ENCODE data around the gene FLNB. TPM values are rescaled to one million over a fixed set of nuclear protein-coding genes. Genes with fewer than 3 reads are reported as not detected.

The FLNB gene
- total and polyA plus RNA-seq, 2 of the 8 experiments (the other 6 are each of a cell fraction or from before 2014, with no cell fraction given) = 72.3 to 118 TPM

DNA sequence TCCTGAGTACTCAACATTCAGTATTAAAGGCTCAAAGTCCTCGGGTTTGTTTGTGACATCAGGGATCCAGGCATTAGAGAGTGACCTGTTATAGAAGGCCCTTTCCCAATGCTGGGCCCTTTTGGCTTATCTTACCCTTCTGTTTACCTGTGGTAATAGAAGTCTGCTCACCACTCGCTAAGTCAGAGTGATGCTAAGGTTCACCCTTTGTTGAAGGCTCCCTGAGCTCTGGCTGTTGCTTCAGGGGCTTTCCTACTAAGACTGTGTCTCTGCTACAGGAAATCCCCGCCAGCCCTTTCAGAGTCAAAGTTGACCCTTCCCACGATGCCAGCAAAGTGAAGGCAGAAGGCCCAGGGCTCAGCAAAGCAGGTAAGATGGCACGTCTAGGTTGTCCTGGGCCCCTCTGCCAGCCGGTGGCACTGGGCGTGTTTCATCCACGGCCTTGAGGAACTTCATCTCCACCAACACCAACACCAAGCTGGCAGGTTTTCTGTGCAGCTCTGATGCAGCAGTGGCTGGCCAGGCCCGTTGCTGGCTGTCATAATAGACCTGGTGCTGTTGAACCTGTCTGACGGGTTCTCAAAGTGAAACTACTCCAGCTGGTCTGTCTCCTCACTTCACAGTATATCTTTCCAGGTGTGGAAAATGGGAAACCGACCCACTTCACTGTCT is 103.4 kb downstream of the FLNB start:
- no peak overlapping the region for H2BK5ac ChIP-seq (ENCODE audit: low read depth, low read length)
- H3K27me3 ChIP-seq (replicated peaks in 1 of 4; ENCODE audit: control insufficient read depth in 3 of 4, extremely low read depth in 1 of 4, insufficient read depth in 3 of 4, low read length in 3 of 4) = no peaks in the 10 kb centered on the region
- no peak overlapping the region for H2BK15ac ChIP-seq (ENCODE audit: low read length)
- H2AK5ac ChIP-seq (ENCODE audit: low read depth, low read length) = no peak overlapping the region
- no peak overlapping the region for H3K56ac ChIP-seq (replicated peaks; ENCODE audit: insufficient read length, low read depth, low read length)
- no peak overlapping the region for H2BK12ac ChIP-seq (ENCODE audit: low read depth, low read length)
- H3K18ac ChIP-seq (ENCODE audit: extremely low read depth, low read length) = no peak overlapping the region
- no peak overlapping the region for H3K27ac ChIP-seq (ENCODE audit: low read depth, low read length)
- DNase-seq (ENCODE audit: low read depth in 1 of 2, low spot score in 2 of 2) (no peak), FAIRE-seq (no peak)
- H3K23ac ChIP-seq (ENCODE audit: insufficient read length) = no peak overlapping the region
- ChIA-PET CTCF (ENCODE audit: partially characterized antibody) (interaction anchor here (1.6 kb wide), 1 partner anchor 9 kb away, joined by 5 read pairs; no protein-coding TSS in a partner anchor), POLR2A (ENCODE audit: partially characterized antibody) (interaction anchor here (1.2 kb wide), 1 partner anchor 68 kb away, joined by 3 read pairs; no protein-coding TSS in a partner anchor)
- no peak overlapping the region for H3K9ac ChIP-seq (replicated peaks in 1 of 4; ENCODE audit: extremely low read depth in 1 of 4, low read depth in 3 of 4, low read length in 3 of 4)
- TF ChIP-seq RXRA (IDR thresholded peaks at IDR 0.05; ENCODE audit: insufficient read depth, low read depth, low read length) = no peak
- no peak overlapping the region for H4K5ac ChIP-seq (ENCODE audit: insufficient read length, low read depth, low read length)
- no peak overlapping the region for H2BK20ac ChIP-seq (ENCODE audit: low read length)
- no peak overlapping the region for H2AFZ ChIP-seq (ENCODE audit: low read length)
- no peak overlapping the region for H3K4ac ChIP-seq (replicated peaks; ENCODE audit: insufficient read length, low read depth, low read length)
- 91% methylated on average over 11 of the region's 11 CpGs; no CpG with 5 or more reads in 1 of the 2 experiments for WGBS, 2 experiments (ENCODE audit: extremely low coverage in 1 of 2, insufficient coverage in 1 of 2, insufficient read length in 1 of 2, insufficient replicate concordance in 2 of 2, low coverage in 1 of 2, low lambda C conversion rate in 2 of 2, missing lambda C conversion rate in 1 of 2)
- no peak overlapping the region for H3K4me3 ChIP-seq (ENCODE audit: extremely low read depth in 1 of 4, insufficient read depth in 2 of 4, low read depth in 3 of 4, low read length in 4 of 4)
- H3K23me2 ChIP-seq (ENCODE audit: low read depth, low read length) = no peaks in the 10 kb centered on the region
- H4K20me1 ChIP-seq (replicated peaks in 1 of 2; ENCODE audit: control insufficient read depth in 1 of 2, insufficient read depth in 2 of 2, low read length in 2 of 2) = no peaks in the 10 kb centered on the region
- no peaks in the 10 kb centered on the region for H3K9me3 ChIP-seq (ENCODE audit: insufficient read depth in 2 of 2, low read depth in 1 of 2, low read length in 1 of 2)
- no peaks in the 10 kb centered on the region for H3K4me1 ChIP-seq (replicated peaks in 1 of 4; ENCODE audit: control insufficient read depth in 3 of 4, insufficient read depth in 4 of 4, low read length in 3 of 4)
- H4K91ac ChIP-seq (replicated peaks; ENCODE audit: insufficient read length, low read length) = no peak overlapping the region
- H4K8ac ChIP-seq (ENCODE audit: extremely low read depth, insufficient read depth, low read length) = no peak overlapping the region; the same call in 1 of the 2 replicates
- H3K14ac ChIP-seq (ENCODE audit: insufficient read length) = no peak overlapping the region
- no peak overlapping the region for H3K4me2 ChIP-seq (ENCODE audit: insufficient read depth in 1 of 2, low read depth in 2 of 2, low read length in 2 of 2)
- peaks cover 10 to 75% (median 36%) of the 10 kb centered on the region in 4 experiments; a peak in 7 of 8 replicates for H3K36me3 ChIP-seq (ENCODE audit: control insufficient read depth in 2 of 4, insufficient read depth in 4 of 4, low read length in 3 of 4)
- peaks cover 6% of the 10 kb centered on the region for H3K79me1 ChIP-seq (ENCODE audit: low read depth, low read length)
- no peaks in the 10 kb centered on the region for H3K79me2 ChIP-seq (ENCODE audit: control insufficient read depth in 1 of 2, insufficient read depth in 2 of 2, low read length in 2 of 2)
- H2BK120ac ChIP-seq (replicated peaks; ENCODE audit: low read depth, low read length) = no peak overlapping the region
